ENCODE measurements around the gene CPT2.
A peak's percentile ranks its signal among the peaks of the same experiment; 100 is the strongest.

CPT2 gene

DNA sequence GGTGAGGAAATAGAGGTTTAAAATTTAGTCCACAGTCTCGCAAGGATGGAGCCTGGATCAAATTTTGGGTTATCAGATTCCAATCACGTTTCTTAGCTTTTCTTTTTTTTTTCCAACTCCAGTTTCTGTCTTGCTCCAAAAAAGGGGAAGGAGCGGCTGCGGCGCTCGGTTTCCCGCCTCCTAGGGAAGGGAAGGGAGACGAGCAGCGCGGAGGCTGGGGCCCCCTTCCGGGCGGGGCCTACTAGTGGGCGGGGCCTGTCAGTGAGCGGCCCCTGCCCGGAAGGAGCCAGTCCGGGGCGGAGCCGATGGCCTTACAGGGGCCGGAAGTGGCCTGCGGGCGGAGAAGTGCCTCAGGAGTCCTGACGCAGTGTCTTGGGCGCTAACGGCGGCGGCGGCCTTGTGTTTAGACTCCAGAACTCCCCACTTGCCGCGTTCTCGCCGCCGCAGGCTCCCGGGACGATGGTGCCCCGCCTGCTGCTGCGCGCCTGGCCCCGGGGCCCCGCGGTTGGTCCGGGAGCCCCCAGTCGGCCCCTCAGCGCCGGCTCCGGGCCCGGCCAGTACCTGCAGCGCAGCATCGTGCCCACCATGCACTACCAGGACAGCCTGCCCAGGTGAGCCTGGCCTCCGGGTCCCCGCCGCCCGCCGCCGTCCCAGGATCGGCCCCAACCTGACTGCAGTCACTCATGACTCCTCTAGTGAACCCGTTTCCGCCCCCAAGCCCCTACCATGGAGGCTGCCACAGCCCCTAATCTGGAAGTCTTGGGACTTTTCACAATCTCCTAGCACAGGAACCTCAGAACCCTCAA is at the start of gene CPT2:
CPT2 (plus strand) TSS at position 340 of the 806 bp plus-strand sequence; CDS start at position 460, 120 bp downstream.
- peak; percentile 53 for DNase-seq

DNA sequence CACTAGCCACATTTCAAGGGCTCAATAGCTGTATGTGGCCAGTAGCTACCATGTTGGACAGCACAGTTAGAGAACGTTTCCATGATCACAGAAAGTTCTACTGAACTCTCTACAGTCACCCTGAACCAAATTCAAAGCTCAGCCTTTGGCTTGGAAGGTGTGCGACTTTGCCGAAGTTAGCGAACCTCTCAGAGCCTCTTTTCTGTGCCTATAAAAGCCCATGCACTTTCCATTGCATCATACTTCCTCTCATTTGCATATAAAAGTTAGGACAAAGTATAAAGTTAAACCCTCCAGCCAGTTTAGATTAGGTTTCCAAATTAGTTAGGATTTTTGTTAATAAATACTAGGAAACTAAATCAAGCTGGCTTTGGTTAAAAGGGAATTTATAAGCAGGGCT is 49.5 kb upstream of the CPT2 start:
- DNase-seq: no peak

DNA sequence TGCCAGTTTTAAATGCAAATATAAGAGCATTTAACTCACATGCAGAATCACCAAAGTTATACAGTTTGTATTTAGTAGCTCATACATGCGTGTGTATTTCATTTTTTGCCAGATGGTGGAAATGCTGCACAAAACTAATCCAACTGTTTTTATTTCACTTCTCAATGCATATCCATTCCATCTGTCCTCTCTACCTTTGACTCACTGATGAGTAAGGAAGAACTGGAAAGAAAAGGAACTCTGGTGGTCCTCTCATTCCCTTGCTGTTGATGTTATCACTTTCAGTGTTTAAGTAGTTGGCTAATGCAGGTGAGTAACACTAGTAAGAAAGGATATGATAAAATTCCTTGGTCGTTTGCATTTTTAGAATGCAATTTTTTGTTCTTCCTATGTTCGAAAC is 48.5 kb upstream of the CPT2 start:
- DNase-seq: no peak

DNA sequence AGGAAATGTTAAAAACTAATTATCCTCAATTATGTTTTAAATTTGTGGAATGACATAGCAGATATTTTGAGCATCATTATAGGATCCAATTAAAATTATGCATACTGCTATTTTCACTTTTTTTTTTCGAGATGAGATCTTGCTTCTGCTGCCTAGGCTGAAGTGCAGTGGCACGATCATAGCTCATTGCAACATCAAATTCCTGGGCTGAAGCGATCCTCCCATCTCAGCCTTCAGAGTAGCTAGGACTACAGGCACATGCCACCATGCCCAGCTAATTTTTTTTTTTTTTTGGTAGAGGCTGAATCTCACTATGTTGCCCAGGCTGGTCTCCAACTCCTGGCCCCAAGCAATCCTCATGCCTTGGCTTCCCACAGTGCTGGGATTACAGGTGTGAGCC is 42.9 kb upstream of the CPT2 start:
- DNase-seq: no peak

DNA sequence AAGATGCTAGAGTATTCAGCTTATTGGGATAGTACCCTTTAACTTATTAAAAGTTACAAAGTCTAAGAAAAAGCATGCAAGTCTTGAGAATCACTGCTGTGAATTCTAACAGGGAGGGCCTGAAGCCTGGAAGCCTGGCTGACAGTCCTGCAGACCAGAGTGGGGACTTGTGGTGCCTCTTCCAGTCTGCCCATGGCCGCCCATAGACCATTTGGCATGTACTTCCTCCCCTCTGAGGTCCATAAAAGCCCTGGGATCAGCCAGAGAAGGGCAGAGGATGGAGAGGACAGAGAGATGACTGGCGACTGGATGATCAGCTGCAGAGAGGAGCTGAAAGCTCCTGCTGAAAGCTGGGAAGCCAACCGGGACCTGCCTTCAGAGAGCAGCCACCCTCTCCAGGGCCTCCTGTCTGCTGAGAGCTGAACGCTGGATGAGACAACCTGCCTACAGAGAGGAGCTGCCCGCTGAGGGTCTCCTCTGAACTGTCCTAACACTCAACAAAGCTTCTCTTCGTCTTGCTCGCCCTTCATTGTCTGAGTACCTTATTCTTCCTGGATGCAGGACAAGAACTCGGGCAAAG is 41.7 kb upstream of the CPT2 start:
- DNase-seq: no peak

DNA sequence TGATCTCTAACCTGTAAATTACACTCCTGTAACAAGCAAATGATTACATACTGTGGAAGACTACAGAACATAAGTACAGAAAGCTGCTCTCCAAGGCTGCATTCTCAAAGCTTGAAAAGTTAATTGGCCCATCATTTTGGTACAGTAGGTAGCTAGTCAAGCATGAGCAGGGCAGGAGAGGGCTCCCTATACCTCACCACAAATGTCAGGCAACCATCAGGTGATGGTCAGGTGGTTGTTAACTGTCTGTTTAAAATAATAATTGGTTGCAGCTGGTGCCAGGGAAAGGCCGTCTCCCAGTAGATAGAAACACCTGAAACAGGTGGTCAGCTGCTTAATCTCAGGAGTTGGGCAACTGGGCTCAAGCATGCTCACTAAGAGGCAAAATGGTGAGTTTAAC is 41.1 kb upstream of the CPT2 start:
- no peak for DNase-seq

DNA sequence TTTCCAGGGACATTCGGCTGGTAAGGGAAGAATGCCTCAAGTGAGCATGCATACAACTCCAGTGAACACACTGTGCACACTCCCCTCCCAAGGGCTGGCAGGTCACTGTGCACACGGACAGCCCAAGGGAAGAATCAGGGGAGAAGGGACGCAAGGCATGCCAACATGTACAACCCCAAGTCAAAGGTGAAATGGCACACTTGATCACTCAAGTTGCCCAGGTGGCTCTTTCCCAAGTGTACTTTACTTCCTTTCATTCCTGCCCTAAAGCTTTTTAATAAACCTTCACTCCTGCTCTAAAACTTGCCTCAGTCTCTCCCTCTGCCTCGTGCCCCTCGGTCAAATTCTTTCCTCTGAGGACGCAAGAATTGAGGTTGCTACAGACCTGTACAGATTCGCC is 40.7 kb upstream of the CPT2 start:
- no peak for DNase-seq

DNA sequence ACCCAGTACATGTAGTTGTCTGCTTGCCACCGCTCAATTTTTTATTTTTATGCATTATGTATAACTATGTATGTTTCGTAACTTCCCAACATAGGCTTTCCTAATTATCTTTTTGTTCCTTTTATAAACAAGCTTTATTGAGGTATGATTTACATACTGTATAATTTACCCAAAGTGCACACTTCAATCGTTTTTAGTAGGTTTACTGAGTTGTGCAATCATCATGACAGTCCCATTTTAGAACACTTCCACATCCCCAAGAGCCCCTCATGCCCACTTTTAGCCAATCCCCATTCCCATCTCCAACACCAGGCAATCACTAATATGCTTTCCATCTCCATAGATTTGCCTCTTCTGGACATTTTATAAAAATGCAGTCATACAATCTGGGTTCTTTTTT is 39.8 kb upstream of the CPT2 start:
- DNase-seq: no peak

DNA sequence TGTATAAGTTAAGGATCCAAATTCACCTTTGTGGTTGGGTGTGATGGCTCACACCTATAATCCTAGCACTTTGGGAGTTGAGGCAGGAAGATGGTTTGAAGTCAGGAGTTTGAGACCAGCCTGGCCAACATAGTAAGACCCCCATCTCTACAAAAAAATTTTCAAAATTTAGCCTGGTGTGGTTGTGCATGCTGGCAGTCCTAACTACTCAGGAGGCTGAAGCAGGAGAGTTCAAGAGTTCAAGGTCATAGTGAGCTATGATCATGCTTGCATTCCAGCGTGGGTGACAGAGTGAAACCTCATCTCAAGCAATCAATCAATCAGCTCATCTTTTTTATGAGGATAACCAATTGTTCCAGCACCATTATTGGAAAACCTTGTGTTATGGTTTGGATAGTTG is 37.7 kb upstream of the CPT2 start:
- no peak for DNase-seq

DNA sequence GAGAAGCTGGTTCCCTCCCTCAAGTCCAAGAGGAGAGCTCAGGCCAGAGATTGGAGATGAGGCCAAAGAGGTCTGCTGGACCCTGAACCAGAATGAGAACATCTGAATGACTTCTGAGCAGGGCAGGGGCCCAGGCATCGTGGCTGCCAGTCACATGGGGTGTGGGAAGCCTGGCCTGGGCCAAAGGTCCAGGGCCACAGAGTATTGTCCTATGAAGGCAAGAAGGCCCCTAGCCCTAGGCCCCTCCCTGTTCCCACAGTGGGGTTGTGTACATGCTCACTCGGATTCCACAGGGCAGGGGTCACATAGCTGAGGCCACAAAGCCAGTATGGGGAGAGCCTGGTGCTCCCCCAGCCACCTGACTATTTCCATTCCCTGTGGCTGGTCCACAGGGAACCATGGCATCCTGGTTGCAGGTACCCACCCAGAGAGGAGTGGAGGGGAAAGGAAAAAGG is 35.7 kb upstream of the CPT2 start:
- DNase-seq: no peak

DNA sequence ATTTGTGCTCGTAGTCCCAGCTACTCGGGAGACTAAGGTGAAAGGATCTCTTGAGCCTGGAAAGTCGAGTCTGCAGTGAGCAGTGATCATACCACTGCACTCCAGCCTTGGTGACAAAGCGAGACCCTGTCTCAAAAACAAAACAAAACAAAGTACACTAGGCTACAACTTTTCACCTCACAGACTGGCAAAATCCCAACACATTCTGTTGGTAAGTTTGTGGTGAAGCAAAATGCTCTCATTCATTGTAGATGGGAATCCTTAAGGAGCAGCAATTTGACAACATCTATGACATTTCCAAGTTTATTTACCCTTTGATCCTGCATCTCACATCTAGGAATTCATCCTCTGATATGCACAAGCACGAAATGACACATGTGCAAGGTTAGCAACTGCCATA is 34.0 kb upstream of the CPT2 start:
- DNase-seq: no peak

DNA sequence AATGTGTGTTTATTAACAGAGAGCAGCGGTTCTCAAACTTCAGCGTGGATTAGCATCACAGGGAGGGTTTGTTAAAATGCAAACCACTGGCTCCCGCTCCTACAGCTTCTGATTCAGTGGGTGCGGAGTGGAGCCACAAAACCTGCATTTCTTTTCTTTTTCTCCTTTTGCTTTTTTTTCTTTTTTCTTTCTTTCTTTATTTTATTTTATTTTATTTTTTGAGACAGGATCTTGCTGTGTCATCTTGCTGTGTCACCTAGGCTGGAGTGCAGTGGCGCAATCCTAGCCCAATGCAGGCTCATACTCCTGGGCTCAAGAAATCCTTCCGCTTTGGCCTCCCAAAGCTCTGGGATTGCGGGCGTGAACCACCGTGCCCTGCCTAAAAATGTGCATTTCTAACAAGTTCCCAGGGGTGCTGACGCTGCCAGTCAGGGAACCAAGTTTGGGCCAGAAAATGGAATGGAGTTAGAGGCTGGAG is 33.3 kb upstream of the CPT2 start:
- DNase-seq: no peak

DNA sequence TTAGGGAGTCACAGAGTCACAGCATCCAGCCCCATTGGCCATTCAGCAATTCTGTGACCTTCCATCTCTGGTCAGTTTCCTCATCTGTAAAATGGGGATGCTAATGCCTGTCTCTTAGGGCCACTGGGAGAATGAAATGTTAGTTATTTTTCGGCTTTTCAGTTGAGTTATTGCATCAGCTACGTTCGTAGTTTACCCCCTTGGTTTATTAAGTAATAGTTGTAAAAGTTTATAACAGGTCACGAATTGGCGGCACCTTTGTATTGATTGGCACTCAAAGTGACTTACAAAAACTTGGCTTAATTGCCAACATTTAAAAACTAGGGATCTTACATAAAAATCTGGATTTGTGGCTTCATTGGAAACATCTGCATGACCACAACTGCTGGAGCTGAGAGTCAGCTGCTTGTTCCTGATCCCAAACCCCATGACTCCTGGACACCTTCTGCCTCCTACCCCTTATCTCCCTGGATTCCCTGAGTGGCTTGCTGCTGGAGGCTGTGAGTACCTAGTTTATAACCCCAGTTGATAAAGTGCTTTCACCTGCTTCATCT is 31.1 kb upstream of the CPT2 start:
- no peak for DNase-seq

DNA sequence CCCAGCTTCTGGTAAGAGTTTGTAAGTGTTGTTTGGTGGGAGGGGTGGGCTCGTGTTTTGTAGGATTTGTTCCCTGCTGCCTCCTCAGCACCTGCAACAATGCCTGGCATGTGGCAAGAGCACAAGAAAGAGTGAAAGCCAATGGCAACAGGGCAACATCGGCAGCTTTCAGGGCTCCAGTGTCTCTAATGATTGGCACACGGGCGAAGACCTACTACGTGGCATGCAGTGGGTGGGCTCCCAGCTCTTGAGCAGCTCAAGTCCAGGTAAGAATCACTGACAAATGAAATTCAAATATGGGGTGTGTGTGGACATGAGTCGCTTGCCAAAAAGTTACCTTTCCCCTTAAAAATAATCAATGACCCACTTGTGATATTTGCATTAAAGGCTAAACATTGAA is 30.3 kb upstream of the CPT2 start:
- no peak for DNase-seq

DNA sequence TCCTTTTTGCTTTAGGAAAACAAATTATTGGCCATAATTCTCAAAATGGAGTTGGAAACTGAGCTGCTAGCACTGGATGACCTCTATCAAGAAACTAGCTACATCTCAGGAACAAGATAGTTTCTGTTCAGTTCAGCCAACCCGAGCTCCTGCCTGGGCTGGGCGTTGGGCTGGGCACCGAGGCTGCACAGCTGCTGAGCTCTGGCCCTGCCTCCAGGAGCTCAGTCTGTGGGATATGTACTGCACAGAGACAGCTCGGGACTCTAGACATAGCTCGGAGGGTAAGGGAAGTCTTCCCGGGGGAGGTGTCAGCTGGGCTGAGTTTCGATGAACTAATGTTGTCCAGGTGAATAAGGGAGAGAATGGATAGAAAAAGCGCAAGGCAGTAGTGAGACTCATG is 29.7 kb upstream of the CPT2 start:
- no peak for DNase-seq

DNA sequence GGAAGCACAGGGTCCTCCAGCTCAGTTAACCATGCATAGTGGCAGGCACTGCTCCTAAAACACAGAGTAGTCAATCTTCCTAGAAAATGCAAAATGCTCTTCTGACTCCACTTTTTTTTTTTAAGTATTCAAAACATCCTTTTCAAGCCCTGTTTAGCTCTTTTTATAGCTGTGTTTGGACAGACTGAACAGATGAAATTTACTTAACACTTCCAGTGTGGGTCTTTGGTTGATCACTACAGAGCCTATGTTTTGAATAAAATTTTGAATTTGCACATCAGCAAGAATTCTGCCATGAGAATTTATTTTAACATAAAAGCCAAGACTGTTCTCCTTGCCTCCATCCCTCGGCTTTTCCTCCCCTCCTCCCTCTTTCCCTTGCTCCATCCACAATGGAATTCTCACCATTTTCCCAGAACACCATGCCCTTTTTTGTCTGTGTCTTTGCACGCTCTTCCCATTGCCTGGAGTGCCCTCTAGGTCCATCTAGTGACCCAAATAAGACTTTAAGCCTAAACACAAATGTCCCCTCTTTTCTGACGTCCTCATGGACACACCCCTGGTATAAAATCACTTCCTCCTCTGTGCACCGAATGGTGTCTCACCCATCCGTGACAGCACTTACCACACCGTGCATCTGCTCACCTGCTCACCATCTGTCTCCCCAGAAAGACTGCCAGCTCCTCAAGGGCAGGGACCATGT is 24.0 kb upstream of the CPT2 start:
- DNase-seq: no peak

DNA sequence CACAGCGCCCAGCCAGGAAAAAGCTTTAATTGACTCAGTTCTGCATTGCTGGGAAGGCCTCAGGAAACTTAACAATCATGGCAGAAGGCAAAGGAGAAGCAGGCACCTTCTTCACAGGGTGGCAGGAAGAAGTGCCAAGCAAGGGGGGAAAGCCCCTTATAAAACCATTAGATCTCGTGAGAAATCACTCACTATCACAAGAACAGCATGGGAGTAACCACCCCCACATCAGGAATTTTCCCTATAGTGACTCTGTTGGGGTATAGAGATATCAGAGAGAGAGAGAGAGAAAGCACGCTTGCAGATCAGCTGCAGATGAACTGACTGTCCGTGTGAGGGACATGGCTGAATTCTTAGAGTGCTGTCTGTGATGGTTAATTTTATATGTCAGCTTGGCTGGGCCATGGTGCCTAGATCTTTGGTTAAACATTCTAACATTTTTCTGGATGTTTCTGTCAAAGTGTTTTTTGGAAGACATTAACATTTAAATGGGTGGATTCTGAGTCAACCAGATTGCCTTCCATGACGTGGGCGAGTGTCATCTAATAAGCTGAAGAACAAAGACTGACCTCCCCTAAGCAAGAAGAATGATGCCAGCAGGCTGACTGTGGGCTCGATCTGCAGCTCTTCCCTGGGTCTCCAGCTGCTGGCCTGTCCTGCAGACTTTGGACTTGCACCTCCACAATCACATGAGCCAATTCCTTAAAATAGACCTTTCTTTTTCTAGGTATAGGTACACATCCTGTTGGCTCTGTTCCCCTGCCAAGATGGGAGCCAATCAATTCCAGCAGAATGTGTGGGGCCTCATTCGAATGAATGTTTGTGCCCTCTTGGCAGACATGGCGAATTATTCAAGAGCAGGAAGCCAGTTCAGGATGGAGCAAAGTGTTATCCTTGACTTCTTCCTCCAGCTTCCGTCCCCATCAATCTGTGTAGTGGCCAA is 21.4 kb upstream of the CPT2 start:
- no peak for DNase-seq

DNA sequence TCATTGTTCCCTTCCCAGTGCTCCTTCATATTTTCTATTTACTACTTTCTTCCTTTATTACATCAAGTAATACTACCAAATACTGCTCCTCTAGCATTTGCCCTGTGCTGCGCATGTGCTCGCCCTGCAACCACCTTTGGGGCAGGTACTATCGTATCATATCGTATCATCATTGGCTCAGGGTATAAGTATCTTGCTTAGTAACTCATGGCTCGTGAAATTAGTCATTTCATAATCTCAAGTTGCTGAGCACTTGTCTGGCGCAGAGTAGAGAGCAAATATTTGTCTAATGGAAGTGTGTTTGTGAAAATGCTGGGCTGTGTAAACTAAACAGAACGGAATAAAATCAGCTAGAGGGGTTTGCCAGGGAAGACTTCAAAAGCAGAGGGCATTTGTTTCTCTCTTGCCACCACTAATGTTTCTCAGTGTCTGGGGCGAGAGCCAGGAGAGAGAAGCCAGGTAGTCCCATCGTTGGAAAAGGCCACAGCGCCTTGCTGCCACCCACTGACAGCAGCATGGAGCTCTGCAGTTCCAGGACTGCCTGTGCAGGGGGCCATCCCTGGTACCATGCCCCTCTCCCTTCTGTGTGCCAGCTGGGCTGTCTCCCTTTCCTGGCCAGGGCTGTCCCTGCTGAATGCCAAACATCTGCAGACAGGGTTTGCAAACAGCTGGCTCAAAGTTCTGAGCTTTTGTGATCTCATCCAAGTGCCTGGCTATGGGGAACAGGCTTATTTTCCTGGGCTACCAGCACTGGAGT is 20.0 kb upstream of the CPT2 start:
- no peak for DNase-seq

DNA sequence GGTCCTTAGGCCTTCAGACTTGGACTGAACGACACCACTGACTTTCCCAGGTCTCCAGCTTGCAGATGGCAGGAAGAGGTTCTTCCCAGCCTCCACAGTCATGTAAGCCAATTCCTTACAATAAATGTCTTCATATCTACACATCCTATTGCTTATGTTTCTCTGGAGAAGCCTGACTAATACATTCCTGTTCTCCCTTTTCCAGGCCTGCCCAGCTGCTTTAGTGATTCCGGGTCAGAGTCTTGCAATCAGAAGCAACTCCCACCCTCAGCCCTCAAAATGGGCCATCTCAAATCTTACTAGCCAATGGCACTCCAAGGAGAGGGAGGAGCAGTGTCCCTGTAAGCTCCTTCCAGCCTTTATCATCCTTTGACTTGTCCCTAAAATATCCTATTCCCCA is 16.4 kb upstream of the CPT2 start:
- DNase-seq: no peak

DNA sequence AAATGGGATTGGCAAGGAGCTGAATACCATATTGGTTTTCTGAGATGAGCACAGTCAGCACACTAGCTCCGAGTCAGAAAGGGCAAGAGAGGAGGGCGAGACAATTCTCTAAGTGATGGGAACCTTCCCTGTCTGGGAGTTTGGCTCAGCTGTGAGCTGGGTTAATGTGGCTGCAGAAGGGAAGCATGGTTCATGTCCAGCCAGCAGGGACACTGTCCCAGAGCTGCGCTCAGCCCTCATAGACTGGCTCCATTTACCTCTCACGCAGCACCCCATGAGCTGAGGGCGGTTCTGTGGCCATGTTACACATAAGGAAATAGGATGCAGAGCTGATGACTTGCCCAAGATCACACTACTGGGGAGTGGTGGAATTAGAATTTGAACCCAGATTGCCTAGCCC is 15.7 kb upstream of the CPT2 start:
- DNase-seq: no peak

DNA sequence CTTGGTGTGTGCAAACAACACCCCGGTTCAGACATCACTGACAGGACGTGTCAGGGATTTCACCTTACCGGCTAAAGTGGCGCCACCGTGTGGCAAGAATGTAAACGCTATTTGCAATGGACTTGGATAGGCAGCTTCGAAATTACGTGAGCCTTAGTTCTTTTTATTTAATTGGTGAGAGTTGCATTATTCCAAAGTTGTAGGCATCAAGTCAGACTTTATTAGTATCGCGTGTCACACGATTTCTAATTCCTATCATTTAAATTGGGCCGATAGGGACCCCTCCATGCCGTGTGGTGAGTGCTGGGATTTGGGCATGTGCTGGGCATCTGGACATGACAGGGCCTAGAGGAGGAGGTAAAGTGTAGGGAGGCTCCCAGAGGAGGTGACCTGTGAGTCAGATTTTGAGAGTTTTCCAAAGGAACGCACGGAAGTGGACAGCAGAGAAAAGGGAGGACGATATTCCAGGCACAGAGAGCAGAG is 14.5 kb upstream of the CPT2 start:
- no peak for DNase-seq

DNA sequence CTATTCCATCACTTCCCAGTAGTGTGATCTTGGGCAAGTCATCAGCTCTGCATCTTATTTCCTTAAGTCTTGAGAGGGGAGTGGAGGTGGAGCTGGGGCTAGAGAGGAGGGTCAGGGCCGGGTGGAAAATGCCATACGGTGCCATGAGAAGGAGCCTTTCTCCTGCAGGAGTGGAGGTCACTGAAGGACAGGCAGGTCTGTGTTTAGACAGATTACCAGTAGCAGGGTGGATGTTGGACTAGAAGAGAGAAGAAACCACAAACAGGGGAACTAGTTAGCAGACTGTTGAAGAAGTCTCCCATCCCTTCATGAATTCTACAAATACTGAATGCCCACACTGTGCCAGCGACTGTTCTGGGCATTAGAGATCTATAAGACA is 13.9 kb upstream of the CPT2 start:
- DNase-seq: no peak

All from NCI-H1417 treated with DMSO at 0.1 percent for 48 hours (cell line).